Fibroblast of villous mesenchyme (primary cell): ENCODE results near the gene CNTN4. TPM values are rescaled to one million over a fixed set of nuclear protein-coding genes. Genes with fewer than 3 reads are reported as not detected.

ENCODE experiments used
- DNase-seq: peaks from one replicate; pipeline ENCODE4 v3.0.0-alpha.2; 2010; ENCODE audit warnings: low read depth
- H3K4me3 ChIP-seq: 2 replicates; pipeline ENCODE4 v1.5.1; 2011; ENCODE audit warnings: low read depth, mild to moderate bottlenecking, low read length
- CTCF ChIP-seq: IDR thresholded peaks from 2 replicates; pipeline ENCODE4 v1.5.1; 2012; ENCODE audit warnings: low read depth, mild to moderate bottlenecking, low read length; ENCODE audit not compliant: insufficient read depth
- total RNA-seq: library from RNA; depleted of rRNA; stranded (reverse); fragments of >200 nt; gene quantifications from 2 replicates; pipeline ENCODE4 v1.2.3, GENCODE V29; 2012

Gene CNTN4
- total RNA-seq, 1 donor, result 6.9 TPM

GRCh38 chr3:2343031-2343682, 244.5 kb downstream of the CNTN4 start:
- TF ChIP-seq CTCF, result no peak

DNA sequence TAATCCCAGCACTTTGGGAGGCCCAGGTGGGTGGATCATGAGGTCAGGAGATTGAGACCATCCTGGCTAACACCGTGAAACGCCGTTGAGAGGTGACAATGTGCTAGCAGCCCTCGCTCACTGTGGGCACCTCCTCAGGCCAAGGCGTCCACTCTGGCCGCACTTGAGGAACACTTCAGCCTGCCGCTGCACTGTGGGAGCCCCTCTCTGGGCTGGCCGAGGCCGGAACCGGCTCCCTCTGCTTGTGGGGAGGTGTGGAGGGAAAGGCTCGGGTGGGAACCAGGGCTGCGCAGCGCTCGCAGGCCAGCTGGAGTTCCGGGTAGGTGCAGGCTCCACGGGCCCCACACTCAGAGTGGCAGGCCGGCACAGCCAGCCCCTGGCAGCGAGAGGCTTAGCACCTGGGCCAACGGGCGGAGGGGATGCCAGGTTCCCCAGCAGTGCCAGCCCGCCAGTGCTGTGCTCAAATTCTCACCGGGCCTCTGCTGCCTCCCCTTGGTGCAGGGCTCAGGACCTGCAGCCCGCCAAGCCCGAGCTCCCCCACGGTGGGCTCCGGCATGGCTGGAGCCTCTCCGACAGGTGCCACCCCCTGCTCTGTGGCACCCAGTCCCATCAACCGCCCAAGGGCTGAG, 253.6 kb downstream of the CNTN4 start:
- no peak for DNase-seq
- TF ChIP-seq CTCF, result no peak
- no peak overlapping the region for H3K4me3 ChIP-seq

More at GRCh38 chr3:2343031-2343682, 244.5 kb downstream of the CNTN4 start:
- no peak overlapping the region for H3K4me3 ChIP-seq
- DNase-seq, result no peak

GRCh38 chr3:2354702-2355101, 256.0 kb downstream of the CNTN4 start:
- no peak for TF ChIP-seq CTCF
- H3K4me3 ChIP-seq, result no peak overlapping the region

DNA sequence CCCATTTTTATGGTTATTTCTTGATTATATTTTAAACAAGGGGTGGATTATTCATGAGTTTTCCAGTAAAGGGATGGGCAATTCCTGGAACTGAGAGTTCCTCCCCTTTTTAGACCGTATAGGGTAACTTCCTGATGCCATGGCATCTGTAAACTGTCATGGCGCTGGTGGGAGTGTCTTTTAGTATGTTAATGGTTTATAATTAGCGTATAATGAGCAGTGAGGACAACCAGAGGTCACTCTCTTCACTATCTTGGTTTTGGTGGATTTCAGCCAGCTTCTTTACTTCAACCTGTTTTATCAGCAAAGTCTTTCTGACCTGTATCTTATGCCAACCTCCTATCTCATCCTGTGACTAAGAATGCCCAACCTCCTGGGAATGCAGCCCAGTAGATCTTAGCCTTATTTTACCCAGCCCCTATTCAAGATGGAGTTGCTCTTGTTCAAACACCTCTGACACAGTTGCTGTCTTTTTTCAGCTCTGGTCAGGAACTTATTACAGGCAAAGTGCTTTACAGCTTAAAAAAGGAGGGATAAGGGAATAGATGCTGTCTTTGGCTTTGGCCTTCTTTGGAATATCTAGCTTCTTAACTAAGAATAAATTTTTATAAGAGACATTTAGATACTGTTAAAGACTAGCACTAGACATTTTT, 257.8 kb downstream of the CNTN4 start:
- TF ChIP-seq CTCF, result no peak
- DNase-seq, result no peak

More at GRCh38 chr3:2354702-2355101, 256.0 kb downstream of the CNTN4 start:
- peak; percentile 53 for DNase-seq

DNA sequence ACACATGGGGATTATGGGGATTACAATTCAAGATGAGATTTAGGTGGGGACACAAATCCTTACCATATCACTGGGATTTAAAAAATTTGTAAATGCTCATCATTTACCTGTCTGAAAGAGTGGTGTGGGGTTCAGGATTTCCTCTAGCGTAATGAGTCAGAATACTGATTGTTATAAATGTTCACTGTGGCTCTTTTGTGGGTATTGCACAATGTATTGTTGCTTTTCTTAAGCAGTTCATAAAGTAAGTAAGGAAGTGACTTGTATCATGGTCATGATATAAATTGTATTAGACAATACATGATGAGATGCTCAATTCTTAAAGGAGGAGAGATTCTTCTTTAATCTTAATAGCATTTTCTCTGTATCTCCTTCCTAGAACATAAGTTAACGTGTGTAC, 262.1 kb downstream of the CNTN4 start:
- H3K4me3 ChIP-seq, result no peak overlapping the region
- no peak for DNase-seq
- TF ChIP-seq CTCF, result no peak

More for the DNA sequence above, 257.8 kb downstream of the CNTN4 start:
- no peak overlapping the region for H3K4me3 ChIP-seq

DNA sequence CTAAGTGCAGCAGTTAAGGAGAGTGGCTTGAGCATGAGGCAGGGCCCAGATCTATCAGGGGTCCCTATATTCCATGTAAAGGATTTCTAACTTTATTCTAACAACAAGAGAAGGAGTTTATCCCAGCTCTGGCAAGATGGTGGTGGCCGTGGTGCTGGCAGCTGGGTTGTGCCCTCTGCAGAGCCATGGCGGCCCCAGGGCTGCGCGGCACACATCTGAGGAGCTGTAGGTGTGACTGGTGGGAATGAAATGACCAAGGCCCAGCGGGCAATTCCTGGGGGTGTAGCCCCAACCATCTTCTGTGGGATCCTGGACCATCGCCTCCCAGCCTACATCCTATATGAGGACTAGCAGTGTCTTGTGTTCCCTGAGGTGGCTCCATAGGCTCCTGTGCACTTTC, 263.5 kb downstream of the CNTN4 start:
- DNase-seq, result no peak
- no peak overlapping the region for H3K4me3 ChIP-seq
- TF ChIP-seq CTCF, result no peak
